HepG2 (cell line): ENCODE results near the gene CCDC116. TPM values are rescaled to one million over a fixed set of nuclear protein-coding genes. Genes with fewer than 3 reads are reported as not detected.

ENCODE experiments used
- ATAC-seq: fragments of 200-7000 bp; cut with Tn5 transposase; 3 replicates; pipeline ENCODE4 v1.9.1; 2020; ENCODE audit warnings: mild to moderate bottlenecking, moderate library complexity
- BruUV-seq: library from RNA; stranded (reverse); fragments of 400-500 nt; replicated peaks from 2 replicates; lab custom pipeline; 2021; lab: Mats Ljungman, UMichigan
- CTCF ChIA-PET: fragments of 300-600 bp; formaldehyde crosslinking; extraction: SDS; loops from one replicate; lab custom pipeline; 2021; ENCODE audit warnings: low total read pairs, inconsistent platforms, low intra/inter-chr PET ratio; lab: Yijun Ruan, JAX
- POLR2A ChIA-PET: fragments of 350-600 bp; sonication (Branson Sonifier 250); formaldehyde crosslinking; loops from one replicate; lab custom pipeline; 2020; ENCODE audit warnings: antibody characterized with exemption, inconsistent platforms; lab: Yijun Ruan, JAX
- DNase-seq: peaks from one replicate; pipeline ENCODE4 v3.0.0-alpha.2; 2015; ENCODE audit warnings: low spot score
- FAIRE-seq: peaks from 3 replicates; lab custom pipeline; 2011; peaks lifted over from hg19 to GRCh38; lab: Jason Lieb, UNC
- H2AFZ ChIP-seq: one replicate; pipeline ENCODE4 v1.6.1; 2011; ENCODE audit warnings: low read length, inconsistent platforms
- H3K27ac ChIP-seq: fragments of 300-600 bp; 3 replicates; pipeline ENCODE4 v1.8.0; 2011; ENCODE audit warnings: mixed run types, mild to moderate bottlenecking, mixed read lengths, low read length, inconsistent platforms; ENCODE audit not compliant: insufficient read depth; ENCODE audit errors: extremely low read length
- H3K27me3 ChIP-seq, 2 experiments: fragments of 200-600 bp in 1 of 2; 2 replicates in 1 of 2; 3 replicates in 1 of 2; pipeline versions ENCODE4 v1.6.0 to v1.8.0; 2011; ENCODE audit warnings: low read length in 2 of 2, mild to moderate bottlenecking in 2 of 2, moderate library complexity in 2 of 2, inconsistent platforms in 1 of 2; ENCODE audit not compliant: insufficient read depth in 2 of 2, control insufficient read depth in 1 of 2
- H3K36me3 ChIP-seq, 2 experiments: fragments of 200-600 bp in 1 of 2; replicated peaks in 1 of 2; 2 replicates in 1 of 2; 3 replicates in 1 of 2; pipeline versions ENCODE4 v1.5.1 to v1.8.0; 2011; ENCODE audit warnings: low read length in 2 of 2, inconsistent platforms in 1 of 2; ENCODE audit not compliant: insufficient read depth in 2 of 2, control insufficient read depth in 1 of 2
- H3K4me1 ChIP-seq: 2 replicates; pipeline ENCODE4 v1.5.1; 2012; ENCODE audit warnings: low read length, inconsistent platforms; ENCODE audit not compliant: insufficient read depth
- H3K4me2 ChIP-seq: 2 replicates; pipeline ENCODE4 v1.6.0; 2011; ENCODE audit warnings: low read depth, low read length, inconsistent platforms
- H3K4me3 ChIP-seq, 3 experiments: fragments of 200-600 bp in 1 of 3; sonication (generic), shearing (Covaris generic) in 1 of 3; replicated peaks in 1 of 3; 2 replicates each; pipeline ENCODE4 v1.5.1; 2011 to 2016; ENCODE audit warnings: low read length in 3 of 3, inconsistent platforms in 2 of 3, low read depth in 2 of 3, mild to moderate bottlenecking in 2 of 3, control low read depth in 1 of 3, mixed read lengths in 1 of 3; ENCODE audit not compliant: insufficient read depth in 1 of 3
- H3K79me2 ChIP-seq: one replicate; pipeline ENCODE4 v1.6.1; 2011; ENCODE audit warnings: low read length, inconsistent platforms; ENCODE audit not compliant: insufficient read depth
- H3K9ac ChIP-seq: 2 replicates; pipeline ENCODE4 v1.6.0; 2011; ENCODE audit warnings: mild to moderate bottlenecking, low read depth, low read length, inconsistent platforms; ENCODE audit not compliant: insufficient read depth
- H3K9me3 ChIP-seq: 2 replicates; pipeline ENCODE4 v1.5.1; 2012; ENCODE audit warnings: mild to moderate bottlenecking, low read length
- H4K20me1 ChIP-seq: 2 replicates; pipeline ENCODE4 v1.6.0; 2011; ENCODE audit warnings: inconsistent platforms, mild to moderate bottlenecking, low read length, moderate library complexity; ENCODE audit not compliant: insufficient read depth
- AFF4 ChIP-seq: sonication (generic); formaldehyde crosslinking; IDR thresholded peaks from 2 replicates; pipeline ENCODE4 v1.4.0; 2020; ENCODE audit warnings: missing genetic modification reagents
- ESRRA ChIP-seq: sonication (generic); formaldehyde crosslinking; IDR thresholded peaks from 2 replicates; pipeline ENCODE4 v1.5.1; 2020; ENCODE audit warnings: mild to moderate bottlenecking, low read depth, missing genetic modification reagents
- PHB2 ChIP-seq: fragments of 450-650 bp; IDR thresholded peaks from 2 replicates; pipeline ENCODE4 v1.6.1; 2018; ENCODE audit not compliant: partially characterized antibody
- RFX3 ChIP-seq: IDR thresholded peaks from 2 replicates; pipeline ENCODE4 v1.6.1; 2016; ENCODE audit warnings: missing biosample characterization, missing genetic modification reagents
- WGBS: methylation state at CpG from one replicate; pipeline ENCODE4 v1.1.6; 2017; ENCODE audit warnings: low lambda C conversion rate; 5-methylcytosine and 5-hydroxymethylcytosine counted together
- in situ Hi-C: cut with HindIII; loops from 2 replicates; pipeline ENCODE4 v1.10.0; 2017; ENCODE audit warnings: low pct_unique_long_range_greater_than_20kb; ENCODE audit not compliant: extremely low pct_ligation_motif_present
- intact Hi-C: fragments of 100-400 bp; cut with micrococcal nuclease; formaldehyde crosslinking; loops from one replicate; pipeline ENCODE4 v1.10.0; 2022; ENCODE audit not compliant: unreplicated experiment
- polyA plus RNA-seq, 8 experiments: library from polyadenylated mRNA; depleted of rRNA in 3 of 8; stranded (reverse) in 7 of 8; unstranded in 1 of 8; fragments of >200 nt; fragmentation: Illumina TruSeq in 4 of 8; extraction: Trizol in 4 of 8; gene quantifications; 2 replicates each; pipeline versions ENCODE4 v1.2.1 to v1.2.3, GENCODE V29; 2011 to 2016; ENCODE audit warnings: low read depth in 4 of 8, missing spikeins in 1 of 8, mixed read lengths in 1 of 8; ENCODE audit not compliant: insufficient read depth in 1 of 8
- total RNA-seq, 5 experiments: library from RNA; depleted of rRNA; stranded (reverse); fragments of >200 nt; fragmentation: Illumina TruSeq; extraction: Trizol; gene quantifications; 2 replicates each; pipeline ENCODE4 v1.2.3, GENCODE V29; 2016; ENCODE audit warnings: low read depth in 1 of 5

The CCDC116 gene
- total and polyA plus RNA-seq, 2 of the 13 experiments (the other 11 are each of a cell fraction or from before 2014, with no cell fraction given): 0.15 to 0.33 TPM

- POLR2A ChIA-PET: no interaction called here
- H4K20me1 ChIP-seq: peaks cover 20% of the 10 kb centered on the region
These were observed 30.0 kb upstream of the CCDC116 start for GRCh38 chr22:21602579-21602978.

More at GRCh38 chr22:21602579-21602978, 30.0 kb upstream of the CCDC116 start:
- no peak for TF ChIP-seq ESRRA
- TF ChIP-seq AFF4 (CRISPR knock-in tag): no peak
- TF ChIP-seq RFX3: no peak
- no peak for TF ChIP-seq PHB2
- TF ChIP-seq, all 625 proteins: peak for 0
- Histone ChIP-seq H3K4me2 (no peak overlapping the region), H3K4me1 (no peaks in the 10 kb centered on the region), H3K4me3 (no peak overlapping the region), H3K27ac (no peak overlapping the region), H3K79me2 (peaks cover 76% of the 10 kb centered on the region), H3K36me3 (peaks cover 7 to 44% of the 10 kb centered on the region in 2 experiments; a peak in 4 of 5 replicates), H2AFZ (no peak overlapping the region), H3K27me3 (no peaks in the 10 kb centered on the region), H3K9me3 (no peaks in the 10 kb centered on the region), H3K9ac (no peak overlapping the region)
- intact Hi-C loops: no loop called here
- 94% methylated on average over 6 of the region's 6 CpGs for WGBS
- DNase-seq (no peak), FAIRE-seq (no peak), ATAC-seq (no peak)
- CTCF ChIA-PET: no interaction called here
- in situ Hi-C loops: no loop called here
- no TSS peak for BruUV-seq
